H9 (cell line): ENCODE measurements around the gene DCHS1. TPM values are rescaled to one million over a fixed set of nuclear protein-coding genes. Genes with fewer than 3 reads are reported as not detected.

Experiments used
- DNase-seq: peaks from one replicate; pipeline ENCODE4 v3.0.0-alpha.2; 2017
- H2AFZ ChIP-seq: one replicate; pipeline ENCODE4 v1.6.1; 2013; ENCODE audit warnings: mild to moderate bottlenecking, low read length, control low read depth, moderate library complexity
- H2AK5ac ChIP-seq: 2 replicates; pipeline ENCODE4 v1.6.1; 2013; ENCODE audit warnings: low read length, control low read depth, mixed read lengths; ENCODE audit not compliant: insufficient read length
- H2BK120ac ChIP-seq: one replicate; pipeline ENCODE4 v1.6.1; 2013; ENCODE audit warnings: low read depth, mild to moderate bottlenecking, low read length, control low read depth, inconsistent platforms; ENCODE audit not compliant: poor library complexity, severe bottlenecking
- H2BK12ac ChIP-seq: 2 replicates; pipeline ENCODE4 v1.6.1; 2013; ENCODE audit warnings: low read length, control low read depth, mixed read lengths, low read depth; ENCODE audit not compliant: insufficient read length
- H2BK15ac ChIP-seq: 2 replicates; pipeline ENCODE4 v1.6.1; 2013; ENCODE audit warnings: low read depth, low read length, control low read depth
- H2BK20ac ChIP-seq: one replicate; pipeline ENCODE4 v1.6.1; 2013; ENCODE audit warnings: low read depth, mild to moderate bottlenecking, low read length, control low read depth, inconsistent platforms; ENCODE audit not compliant: poor library complexity, severe bottlenecking
- H2BK5ac ChIP-seq: 2 replicates; pipeline ENCODE4 v1.6.1; 2013; ENCODE audit warnings: low read length, control low read depth, mixed read lengths; ENCODE audit not compliant: insufficient read length
- H3K14ac ChIP-seq: 2 replicates; pipeline ENCODE4 v1.6.1; 2013; ENCODE audit warnings: low read length, control low read depth; ENCODE audit not compliant: insufficient read depth
- H3K18ac ChIP-seq: 2 replicates; pipeline ENCODE4 v1.6.1; 2013; ENCODE audit warnings: low read depth, mild to moderate bottlenecking, mixed read lengths, low read length, control low read depth; ENCODE audit not compliant: insufficient read length
- H3K23ac ChIP-seq: 2 replicates; pipeline ENCODE4 v1.6.1; 2013; ENCODE audit warnings: low read length, control low read depth, mixed read lengths, low read depth; ENCODE audit not compliant: insufficient read length
- H3K23me2 ChIP-seq: 2 replicates; pipeline ENCODE4 v1.6.1; 2013; ENCODE audit warnings: low read depth, mild to moderate bottlenecking, mixed read lengths, low read length, control low read depth; ENCODE audit not compliant: insufficient read length, poor library complexity, severe bottlenecking
- H3K27ac ChIP-seq: 2 replicates; pipeline ENCODE4 v1.5.1; 2013; ENCODE audit warnings: low read length, control low read depth, mixed read lengths, low read depth; ENCODE audit not compliant: insufficient read length
- H3K27me3 ChIP-seq: 2 replicates; pipeline ENCODE4 v1.6.1; 2013; ENCODE audit warnings: low read length, control low read depth, inconsistent platforms; ENCODE audit not compliant: insufficient read depth
- H3K4ac ChIP-seq: 2 replicates; pipeline ENCODE4 v1.6.1; 2013; ENCODE audit warnings: low read depth, mild to moderate bottlenecking, control low read depth, inconsistent platforms, low read length, moderate library complexity
- H3K4me1 ChIP-seq: 2 replicates; pipeline ENCODE4 v1.6.1; 2013; ENCODE audit warnings: low read length, control low read depth, inconsistent platforms; ENCODE audit not compliant: insufficient read depth
- H3K4me2 ChIP-seq: 2 replicates; pipeline ENCODE4 v1.6.1; 2013; ENCODE audit warnings: low read length, control low read depth, mixed read lengths; ENCODE audit not compliant: insufficient read length, insufficient read depth
- H3K56ac ChIP-seq: 2 replicates; pipeline ENCODE4 v1.6.1; 2013; ENCODE audit warnings: low read depth, mild to moderate bottlenecking, mixed read lengths, low read length, control low read depth; ENCODE audit not compliant: insufficient read length
- H3K79me1 ChIP-seq: 2 replicates; pipeline ENCODE4 v1.6.1; 2013; ENCODE audit warnings: low read depth, mild to moderate bottlenecking, moderate library complexity, low read length, control low read depth, inconsistent platforms; ENCODE audit not compliant: insufficient read depth, poor library complexity, severe bottlenecking
- H3K79me2 ChIP-seq: 2 replicates; pipeline ENCODE4 v1.6.1; 2013; ENCODE audit warnings: low read length, control low read depth, inconsistent platforms; ENCODE audit not compliant: insufficient read depth
- H3K9ac ChIP-seq: 2 replicates; pipeline ENCODE4 v1.6.1; 2013; ENCODE audit warnings: low read length, control low read depth, mixed read lengths; ENCODE audit not compliant: insufficient read length; ENCODE audit errors: extremely low read depth
- H3K9me3 ChIP-seq: one replicate; pipeline ENCODE4 v1.6.1; 2013; ENCODE audit warnings: low read depth, low read length, inconsistent platforms; ENCODE audit not compliant: control insufficient read depth
- H3T11ph ChIP-seq: one replicate; pipeline ENCODE4 v1.6.1; 2013; ENCODE audit warnings: mild to moderate bottlenecking, low read length, control low read depth, inconsistent platforms
- H4K20me1 ChIP-seq: one replicate; pipeline ENCODE4 v1.6.1; 2013; ENCODE audit not compliant: control insufficient read depth, insufficient read length, insufficient read depth
- H4K5ac ChIP-seq: 2 replicates; pipeline ENCODE4 v1.6.1; 2013; ENCODE audit warnings: low read depth, mild to moderate bottlenecking, mixed read lengths, low read length, control low read depth; ENCODE audit not compliant: insufficient read length
- H4K8ac ChIP-seq: replicated peaks from 2 replicates; pipeline ENCODE4 v1.6.1; 2013; ENCODE audit warnings: low read length, control low read depth, mixed read lengths, low read depth; ENCODE audit not compliant: insufficient read length
- H4K91ac ChIP-seq: 2 replicates; pipeline ENCODE4 v1.6.1; 2013; ENCODE audit warnings: low read depth, mild to moderate bottlenecking, moderate library complexity, mixed read lengths, low read length, control low read depth; ENCODE audit not compliant: insufficient read length
- H3K27ac Mint-ChIP-seq, 3 experiments: 2 replicates in 2 of 3; 3 replicates in 1 of 3; pipeline ENCODE4 v1.8.0; 2020 to 2021; ENCODE audit warnings: mixed read lengths in 3 of 3, mild to moderate bottlenecking in 1 of 3, moderate library complexity in 1 of 3
- H3K27me3 Mint-ChIP-seq: 2 replicates; pipeline ENCODE4 v1.8.0; 2021; ENCODE audit warnings: low read depth, mild to moderate bottlenecking, moderate library complexity, mixed read lengths
- H3K36me3 Mint-ChIP-seq, 3 experiments: 2 replicates in 2 of 3; 3 replicates in 1 of 3; pipeline ENCODE4 v1.8.0; 2020 to 2021; ENCODE audit warnings: low read depth in 3 of 3, mixed read lengths in 3 of 3; ENCODE audit not compliant: insufficient read depth in 1 of 3
- H3K4me1 Mint-ChIP-seq, 2 experiments: 2 replicates each; pipeline ENCODE4 v1.8.0; 2020; ENCODE audit warnings: mixed read lengths in 2 of 2
- H3K4me3 Mint-ChIP-seq, 2 experiments: 2 replicates in 1 of 2; 3 replicates in 1 of 2; pipeline ENCODE4 v1.8.0; 2020 to 2021; ENCODE audit warnings: mild to moderate bottlenecking in 2 of 2, mixed read lengths in 2 of 2, moderate library complexity in 1 of 2
- H3K9me3 Mint-ChIP-seq, 2 experiments: 2 replicates in 1 of 2; 3 replicates in 1 of 2; pipeline ENCODE4 v1.8.0; 2020; ENCODE audit warnings: mild to moderate bottlenecking in 2 of 2, mixed read lengths in 2 of 2, moderate library complexity in 1 of 2
- CTCF ChIP-seq: fragments of 200-600 bp; sonication (generic); conservative IDR thresholded peaks from 3 replicates; pipeline ENCODE4 v1.8.0; 2021; ENCODE audit warnings: antibody characterized with exemption, mild to moderate bottlenecking
- WGBS: extraction: QIAGEN DNeasy Blood & Tissue Kit; methylation state at CpG from one replicate; pipeline ENCODE4 v1.1.7; 2013; ENCODE audit warnings: missing lambda C conversion rate, low lambda C conversion rate, mixed read lengths; ENCODE audit not compliant: insufficient read length; ENCODE audit errors: extremely low coverage; 5-methylcytosine and 5-hydroxymethylcytosine counted together
- total RNA-seq: library from RNA; stranded (reverse); gene quantifications from 2 replicates; pipeline ENCODE4 v1.2.1, GENCODE V29; 2021

Gene DCHS1
- total RNA-seq, 1 experiment from 2014 or later: 12.5 TPM

GRCh38 chr11:6657346-6657745, 1.7 kb upstream of the DCHS1 start:
- no peak overlapping the region for H3K14ac ChIP-seq
- Mint-ChIP-seq H3K27me3 (peaks cover 21% of the 10 kb centered on the region), H3K4me3 (peak overlapping the region in 1 of 2 experiments; percentile 90; a peak in 2 of 5 replicates), H3K4me1 (peaks cover 10 to 11% of the 10 kb centered on the region in 2 experiments), H3K9me3 (no peaks in the 10 kb centered on the region), H3K36me3 (no peaks in the 10 kb centered on the region), H3K27ac (no peak overlapping the region)
- H2BK120ac ChIP-seq: no peak overlapping the region
- H3K27ac ChIP-seq: no peak overlapping the region
- H3K4me2 ChIP-seq: no peak overlapping the region
- H2AFZ ChIP-seq: no peak overlapping the region
- no peak overlapping the region for H4K8ac ChIP-seq
- no peaks in the 10 kb centered on the region for H3K79me2 ChIP-seq
- no peak overlapping the region for H3K23ac ChIP-seq
- H4K5ac ChIP-seq: no peak overlapping the region
- no peak overlapping the region for H3K18ac ChIP-seq
- H3K23me2 ChIP-seq: peaks cover 7% of the 10 kb centered on the region
- no peak overlapping the region for H2BK12ac ChIP-seq
- H3K27me3 ChIP-seq: peaks cover 22% of the 10 kb centered on the region; the same call in 1 of the 2 replicates
- peaks cover 1% of the 10 kb centered on the region; the same call in 1 of the 2 replicates for H3K4me1 ChIP-seq
- H3K9ac ChIP-seq: no peak overlapping the region
- no peak overlapping the region for H3T11ph ChIP-seq
- H2BK15ac ChIP-seq: no peak overlapping the region
- no peak overlapping the region for H4K91ac ChIP-seq
- H3K9me3 ChIP-seq: no peaks in the 10 kb centered on the region
- no CpG with 5 or more reads among the region's 1 CpG for WGBS
- no peak overlapping the region for H3K56ac ChIP-seq
- H2AK5ac ChIP-seq: no peak overlapping the region
- H3K4ac ChIP-seq: no peak overlapping the region
- H4K20me1 ChIP-seq: no peaks in the 10 kb centered on the region
- H2BK20ac ChIP-seq: no peak overlapping the region
- DNase-seq: no peak
- no peaks in the 10 kb centered on the region for H3K79me1 ChIP-seq
- no peak for TF ChIP-seq CTCF
- H2BK5ac ChIP-seq: no peak overlapping the region
